ENCODE data around the gene EI24. TPM values are rescaled to one million over a fixed set of nuclear protein-coding genes. Genes with fewer than 3 reads are reported as not detected.
"Not testable (repeated sequence)": the region's sequence is repeated elsewhere in the genome, so short reads cannot be mapped to it uniquely, and the experiment has no call there.

Gene EI24
- total RNA-seq, 2 donors from 2014 or later: 19.4 to 21.9 TPM

GRCh38 chr11:125561924-125562323 is 7.4 kb upstream of the EI24 start:
- Mint-ChIP-seq H3K27me3 (no peaks in the 10 kb centered on the region), H3K4me3 (no peak overlapping the region), H3K4me1 (peaks cover 3% of the 10 kb centered on the region), H3K27ac (no peak overlapping the region), H3K36me3 (ENCODE audit: low read depth) (no peaks in the 10 kb centered on the region)
- ATAC-seq: no peak
- H3K9me3 ChIP-seq (ENCODE audit: control insufficient read depth, low read length, poor library complexity, severe bottlenecking): no peaks in the 10 kb centered on the region
- no peak for DNase-seq

GRCh38 chr11:125562430-125562829 is 6.8 kb upstream of the EI24 start:
- H3K27me3 Mint-ChIP-seq: no peaks in the 10 kb centered on the region
- ATAC-seq (no peak), DNase-seq (no peak)
- H3K4me1 Mint-ChIP-seq: peaks cover 5% of the 10 kb centered on the region
- H3K27ac Mint-ChIP-seq: no peak overlapping the region
- H3K4me3 Mint-ChIP-seq: no peak overlapping the region
- no peaks in the 10 kb centered on the region for H3K9me3 ChIP-seq (ENCODE audit: control insufficient read depth, low read length, poor library complexity, severe bottlenecking)
- no peaks in the 10 kb centered on the region for H3K36me3 Mint-ChIP-seq (ENCODE audit: low read depth)

GRCh38 chr11:125564357-125564756 is 4.9 kb upstream of the EI24 start:
- Mint-ChIP-seq H3K27ac (no peak overlapping the region), H3K4me1 (peaks cover 8% of the 10 kb centered on the region), H3K36me3 (ENCODE audit: low read depth) (no peaks in the 10 kb centered on the region), H3K4me3 (no peak overlapping the region), H3K27me3 (no peaks in the 10 kb centered on the region)
- no peaks in the 10 kb centered on the region for H3K9me3 ChIP-seq (ENCODE audit: control insufficient read depth, low read length, poor library complexity, severe bottlenecking)
- ATAC-seq (no peak), DNase-seq (no peak)

- Mint-ChIP-seq H3K4me1 (peaks cover 20% of the 10 kb centered on the region), H3K4me3 (no peak overlapping the region), H3K36me3 (ENCODE audit: low read depth) (no peaks in the 10 kb centered on the region), H3K27ac (no peak overlapping the region), H3K27me3 (no peaks in the 10 kb centered on the region)
- ATAC-seq (no peak), DNase-seq (no peak)
- H3K9me3 ChIP-seq (ENCODE audit: control insufficient read depth, low read length, poor library complexity, severe bottlenecking): no peaks in the 10 kb centered on the region
These were observed 3.0 kb upstream of the EI24 start for GRCh38 chr11:125566235-125566634.

- peak overlapping the region; percentile 80 for H3K27ac Mint-ChIP-seq
- peak overlapping the region; percentile 94 for H3K4me3 Mint-ChIP-seq
- DNase-seq (no peak), ATAC-seq (no peak)
- H3K4me1 Mint-ChIP-seq: peaks cover 28% of the 10 kb centered on the region
- H3K9me3 ChIP-seq (ENCODE audit: control insufficient read depth, low read length, poor library complexity, severe bottlenecking): no peaks in the 10 kb centered on the region
- peaks cover under 1% of the 10 kb centered on the region for H3K36me3 Mint-ChIP-seq (ENCODE audit: low read depth)
- no peaks in the 10 kb centered on the region for H3K27me3 Mint-ChIP-seq
These were observed 791 bp downstream of the EI24 start for GRCh38 chr11:125569915-125570621.

- peak overlapping the region; percentile 94 for H3K4me3 Mint-ChIP-seq
These were observed 1.7 kb downstream of the EI24 start for GRCh38 chr11:125570952-125571351.

GRCh38 chr11:125572916-125573315 is 3.6 kb downstream of the EI24 start:
- no peak for DNase-seq
- ATAC-seq: no peak
- Mint-ChIP-seq H3K4me3 (no peak overlapping the region), H3K4me1 (peaks cover 23% of the 10 kb centered on the region), H3K36me3 (ENCODE audit: low read depth) (peaks cover 2% of the 10 kb centered on the region), H3K27me3 (no peaks in the 10 kb centered on the region), H3K27ac (peak overlapping the region; percentile 19)
- H3K9me3 ChIP-seq (ENCODE audit: control insufficient read depth, low read length, poor library complexity, severe bottlenecking): no peaks in the 10 kb centered on the region

More at GRCh38 chr11:125570952-125571351, 1.7 kb downstream of the EI24 start:
- H3K36me3 Mint-ChIP-seq (ENCODE audit: low read depth): peaks cover 2% of the 10 kb centered on the region
- no peak for DNase-seq
- H3K27me3 Mint-ChIP-seq: no peaks in the 10 kb centered on the region
- H3K27ac Mint-ChIP-seq: peak overlapping the region; percentile 80
- peaks cover 28% of the 10 kb centered on the region for H3K4me1 Mint-ChIP-seq
- H3K9me3 ChIP-seq (ENCODE audit: control insufficient read depth, low read length, poor library complexity, severe bottlenecking): no peaks in the 10 kb centered on the region
- ATAC-seq: no peak

- not testable (repeated sequence) for H3K9me3 ChIP-seq (ENCODE audit: control insufficient read depth, low read length, poor library complexity, severe bottlenecking); DNase-seq; H3K4me1 Mint-ChIP-seq; H3K27ac Mint-ChIP-seq; H3K27me3 Mint-ChIP-seq; H3K4me3 Mint-ChIP-seq; H3K36me3 Mint-ChIP-seq (ENCODE audit: low read depth); ATAC-seq
These were observed 7.9 kb downstream of the EI24 start for GRCh38 chr11:125577181-125577580.

- Mint-ChIP-seq H3K27ac (no peak overlapping the region), H3K4me1 (peaks cover 2% of the 10 kb centered on the region), H3K36me3 (ENCODE audit: low read depth) (peaks cover 10% of the 10 kb centered on the region), H3K4me3 (no peak overlapping the region), H3K27me3 (no peaks in the 10 kb centered on the region)
- H3K9me3 ChIP-seq (ENCODE audit: control insufficient read depth, low read length, poor library complexity, severe bottlenecking): no peaks in the 10 kb centered on the region
- ATAC-seq (no peak), DNase-seq (no peak)
These were observed 9.5 kb downstream of the EI24 start for GRCh38 chr11:125578783-125579182.

- Mint-ChIP-seq H3K4me1 (peaks cover 2% of the 10 kb centered on the region), H3K4me3 (no peak overlapping the region), H3K36me3 (ENCODE audit: low read depth) (peaks cover 12% of the 10 kb centered on the region), H3K27me3 (no peaks in the 10 kb centered on the region), H3K27ac (peak overlapping the region; percentile 9)
- ATAC-seq (no peak), DNase-seq (no peak)
- H3K9me3 ChIP-seq (ENCODE audit: control insufficient read depth, low read length, poor library complexity, severe bottlenecking): no peaks in the 10 kb centered on the region
These were observed 10.5 kb downstream of the EI24 start for GRCh38 chr11:125579811-125580210.

- no peak overlapping the region for H3K4me3 Mint-ChIP-seq
- ATAC-seq (no peak), DNase-seq (no peak)
- peaks cover 4% of the 10 kb centered on the region for H3K4me1 Mint-ChIP-seq
- H3K27me3 Mint-ChIP-seq: no peaks in the 10 kb centered on the region
- peaks cover 10% of the 10 kb centered on the region for H3K36me3 Mint-ChIP-seq (ENCODE audit: low read depth)
- H3K9me3 ChIP-seq (ENCODE audit: control insufficient read depth, low read length, poor library complexity, severe bottlenecking): no peaks in the 10 kb centered on the region
- H3K27ac Mint-ChIP-seq: peak overlapping the region; percentile 57
These were observed 14.2 kb downstream of the EI24 start for GRCh38 chr11:125583496-125583895.

- no peak for DNase-seq
These were observed 16.2 kb downstream of the EI24 start for GRCh38 chr11:125585487-125585886.

GRCh38 chr11:125586623-125587022 is 17.3 kb downstream of the EI24 start:
- Mint-ChIP-seq H3K36me3 (ENCODE audit: low read depth) (peaks cover 8% of the 10 kb centered on the region), H3K27me3 (no peaks in the 10 kb centered on the region), H3K27ac (peak overlapping the region; percentile 32), H3K4me1 (peaks cover 6% of the 10 kb centered on the region), H3K4me3 (no peak overlapping the region)
- no peak for DNase-seq
- no peaks in the 10 kb centered on the region for H3K9me3 ChIP-seq (ENCODE audit: control insufficient read depth, low read length, poor library complexity, severe bottlenecking)
- ATAC-seq: no peak

More at GRCh38 chr11:125585487-125585886, 16.2 kb downstream of the EI24 start:
- no peaks in the 10 kb centered on the region for H3K9me3 ChIP-seq (ENCODE audit: control insufficient read depth, low read length, poor library complexity, severe bottlenecking)
- H3K27me3 Mint-ChIP-seq: no peaks in the 10 kb centered on the region
- H3K4me3 Mint-ChIP-seq: no peak overlapping the region
- peaks cover 8% of the 10 kb centered on the region for H3K36me3 Mint-ChIP-seq (ENCODE audit: low read depth)
- no peak for ATAC-seq
- H3K4me1 Mint-ChIP-seq: peaks cover 2% of the 10 kb centered on the region
- peak overlapping the region; percentile 51 for H3K27ac Mint-ChIP-seq

GRCh38 chr11:125587480-125587879 is 18.2 kb downstream of the EI24 start:
- DNase-seq (no peak), ATAC-seq (no peak)
- peaks cover 10% of the 10 kb centered on the region for H3K36me3 Mint-ChIP-seq (ENCODE audit: low read depth)
- no peaks in the 10 kb centered on the region for H3K27me3 Mint-ChIP-seq
- H3K4me1 Mint-ChIP-seq: peaks cover 11% of the 10 kb centered on the region
- H3K9me3 ChIP-seq (ENCODE audit: control insufficient read depth, low read length, poor library complexity, severe bottlenecking): no peaks in the 10 kb centered on the region
- no peak overlapping the region for H3K27ac Mint-ChIP-seq
- no peak overlapping the region for H3K4me3 Mint-ChIP-seq
